ENCODE results near the gene TMCO1.

TMCO1 gene, protein sequence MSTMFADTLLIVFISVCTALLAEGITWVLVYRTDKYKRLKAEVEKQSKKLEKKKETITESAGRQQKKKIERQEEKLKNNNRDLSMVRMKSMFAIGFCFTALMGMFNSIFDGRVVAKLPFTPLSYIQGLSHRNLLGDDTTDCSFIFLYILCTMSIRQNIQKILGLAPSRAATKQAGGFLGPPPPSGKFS

GRCh38 chr1:165768513-165769394 is at the start of gene TMCO1:
TMCO1 (minus strand) TSS chr1:165768868; CDS start chr1:165768751, 117 bp downstream.
- TF ChIP-seq GATA3 (IDR thresholded peaks at IDR 0.05; ENCODE audit: low read depth, low read length): no peak

DNA sequence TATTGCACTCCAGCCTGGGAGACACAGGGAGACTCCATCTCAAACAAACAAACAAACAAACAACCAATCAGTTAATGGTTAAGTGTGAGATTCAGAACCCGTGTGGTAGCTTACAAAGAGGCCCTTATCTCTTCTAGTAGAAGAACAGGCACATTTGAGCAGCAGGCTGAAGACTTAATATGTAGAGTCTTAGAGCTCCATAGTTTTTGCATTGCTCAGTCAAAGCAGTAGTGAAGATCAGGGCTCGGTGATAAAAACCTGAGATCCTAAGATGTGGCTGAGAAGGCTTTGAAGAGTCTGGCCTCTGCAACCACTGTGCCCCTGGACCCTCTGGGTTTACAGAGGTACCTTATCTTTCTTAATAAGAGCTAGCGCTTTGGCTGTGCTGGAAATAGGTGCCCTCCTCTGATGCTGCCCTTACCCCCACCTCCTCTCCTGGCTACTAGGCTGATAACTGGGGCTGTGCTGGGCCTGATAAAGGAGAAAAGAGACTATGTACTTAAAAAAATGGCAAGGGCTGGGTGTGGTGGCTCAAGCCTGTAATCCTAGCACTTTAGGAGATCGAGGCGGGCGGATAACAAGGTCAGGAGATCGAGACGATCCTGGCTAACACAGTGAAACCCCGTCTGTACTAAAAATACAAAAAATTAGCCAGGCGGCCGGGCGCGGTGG is 48.3 kb upstream of the TMCO1 start:
- no peak for TF ChIP-seq GATA3 (IDR thresholded peaks at IDR 0.05; ENCODE audit: low read depth, low read length)
- TF ChIP-seq GATA2 (IDR thresholded peaks at IDR 0.05; ENCODE audit: low read depth, low read length): no peak

- no peak for TF ChIP-seq GATA3 (IDR thresholded peaks at IDR 0.05; ENCODE audit: low read depth, low read length)
- TF ChIP-seq GATA2 (IDR thresholded peaks at IDR 0.05; ENCODE audit: low read depth, low read length): no peak
Observed at GRCh38 chr1:165816157-165816556, 47.5 kb upstream of the TMCO1 start.

GRCh38 chr1:165815725-165816124 is 47.1 kb upstream of the TMCO1 start:
- TF ChIP-seq GATA3 (IDR thresholded peaks at IDR 0.05; ENCODE audit: low read depth, low read length): no peak
- no peak for TF ChIP-seq GATA2 (IDR thresholded peaks at IDR 0.05; ENCODE audit: low read depth, low read length)

GRCh38 chr1:165807613-165808012 is 38.9 kb upstream of the TMCO1 start:
- TF ChIP-seq GATA2 (IDR thresholded peaks at IDR 0.05; ENCODE audit: low read depth, low read length) (no peak), GATA3 (IDR thresholded peaks at IDR 0.05; ENCODE audit: low read depth, low read length) (no peak)

DNA sequence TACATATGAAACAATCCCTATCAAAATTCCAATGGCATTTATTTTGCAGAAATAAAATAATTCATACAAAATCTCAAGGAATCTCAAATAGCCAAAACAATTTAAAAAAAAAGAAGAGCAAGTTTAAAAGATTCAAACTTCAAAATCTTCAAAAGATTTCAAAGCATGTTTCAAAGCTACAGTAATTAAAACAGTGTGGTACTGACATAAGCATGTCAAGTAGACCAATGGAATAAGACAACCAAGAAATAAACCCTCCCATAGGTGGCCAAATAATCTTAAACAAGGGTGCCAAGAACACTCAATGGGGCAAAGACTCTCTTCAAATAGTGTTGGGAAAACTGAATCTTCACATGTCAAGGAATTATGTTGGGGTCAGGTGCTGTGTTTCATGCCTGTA is 30.7 kb upstream of the TMCO1 start:
- no peak for TF ChIP-seq GATA3 (IDR thresholded peaks at IDR 0.05; ENCODE audit: low read depth, low read length)
- no peak for TF ChIP-seq GATA2 (IDR thresholded peaks at IDR 0.05; ENCODE audit: low read depth, low read length)

GRCh38 chr1:165795894-165796293 is 27.2 kb upstream of the TMCO1 start:
- TF ChIP-seq GATA3 (IDR thresholded peaks at IDR 0.05; ENCODE audit: low read depth, low read length) (no peak), GATA2 (IDR thresholded peaks at IDR 0.05; ENCODE audit: low read depth, low read length) (no peak)

- TF ChIP-seq GATA2 (IDR thresholded peaks at IDR 0.05; ENCODE audit: low read depth, low read length): no peak
- TF ChIP-seq GATA3 (IDR thresholded peaks at IDR 0.05; ENCODE audit: low read depth, low read length): no peak
Observed at GRCh38 chr1:165793951-165794350, 25.3 kb upstream of the TMCO1 start.

DNA sequence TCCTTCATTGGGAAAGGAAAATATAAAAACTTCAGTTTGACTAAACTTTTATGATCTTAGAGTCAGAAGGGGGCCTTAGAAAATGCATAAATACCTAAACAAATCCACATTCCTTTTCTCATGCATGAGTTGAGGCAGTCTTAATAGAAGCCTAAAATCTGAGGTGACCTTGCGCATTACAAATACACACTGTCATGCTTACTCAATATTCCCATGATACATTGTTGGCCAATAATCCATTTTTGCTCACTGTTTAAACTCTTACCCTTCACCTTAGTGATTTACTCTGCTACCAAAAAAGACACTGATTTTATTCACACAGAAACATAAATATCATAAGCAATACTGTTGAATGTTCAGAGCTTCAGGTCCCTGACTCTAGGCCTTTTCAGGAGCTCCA is 19.1 kb upstream of the TMCO1 start:
- no peak for TF ChIP-seq GATA2 (IDR thresholded peaks at IDR 0.05; ENCODE audit: low read depth, low read length)
- TF ChIP-seq GATA3 (IDR thresholded peaks at IDR 0.05; ENCODE audit: low read depth, low read length): no peak

DNA sequence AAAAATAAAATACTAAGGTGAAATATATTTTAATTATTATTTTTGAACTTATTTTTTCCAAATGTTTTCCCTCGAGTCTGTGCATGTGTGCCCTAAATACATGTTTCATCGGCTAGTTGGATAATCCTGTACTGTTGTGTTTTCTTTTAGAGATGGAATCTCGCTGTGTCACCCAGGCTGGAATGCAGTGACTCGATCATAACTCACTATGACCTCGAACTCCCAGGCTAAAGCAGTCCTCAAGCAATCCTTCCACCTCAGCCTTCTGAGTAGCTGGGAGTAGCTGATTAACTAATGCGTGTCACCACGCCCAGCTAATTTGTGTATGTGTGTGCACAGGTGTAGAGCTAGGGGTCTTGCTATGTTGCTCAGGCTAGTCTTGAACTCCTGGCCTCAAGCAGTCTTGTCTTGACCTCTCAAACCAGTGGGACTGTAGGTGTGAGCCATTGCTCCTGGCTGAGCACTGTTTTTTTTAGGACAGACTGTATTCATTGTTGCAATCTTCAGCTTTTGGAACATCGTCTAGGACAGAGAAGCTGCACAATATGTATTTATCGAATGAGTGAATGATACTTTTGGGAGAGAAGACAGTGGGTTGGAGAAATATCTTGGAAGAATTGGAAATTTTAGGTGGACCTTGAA is 4.8 kb upstream of the TMCO1 start:
- TF ChIP-seq GATA2 (IDR thresholded peaks at IDR 0.05; ENCODE audit: low read depth, low read length) (no peak), GATA3 (IDR thresholded peaks at IDR 0.05; ENCODE audit: low read depth, low read length) (no peak)

DNA sequence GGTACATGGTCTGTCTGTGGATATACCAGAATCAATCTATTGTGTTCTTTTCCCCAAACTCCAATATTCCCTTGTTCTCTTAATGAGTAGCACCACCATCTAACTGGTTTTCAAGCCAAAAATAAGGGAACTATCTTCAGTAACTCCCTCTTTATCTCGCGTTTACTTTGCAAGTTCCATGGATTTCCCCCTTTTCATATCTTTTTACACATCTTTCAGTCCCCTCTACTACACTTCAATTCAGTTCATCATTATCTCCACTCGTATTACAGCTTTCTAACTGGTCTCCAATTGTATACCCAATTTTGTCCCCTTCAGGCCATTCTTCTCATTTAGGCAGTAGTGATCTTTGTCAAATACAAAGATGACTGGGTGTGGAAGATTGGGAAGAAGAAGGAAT is 4.1 kb upstream of the TMCO1 start:
- TF ChIP-seq GATA3 (IDR thresholded peaks at IDR 0.05; ENCODE audit: low read depth, low read length) (no peak), GATA2 (IDR thresholded peaks at IDR 0.05; ENCODE audit: low read depth, low read length) (no peak)

GRCh38 chr1:165764277-165764676 is 4.4 kb downstream of the TMCO1 start:
- TF ChIP-seq GATA3 (IDR thresholded peaks at IDR 0.05; ENCODE audit: low read depth, low read length): no peak
- TF ChIP-seq GATA2 (IDR thresholded peaks at IDR 0.05; ENCODE audit: low read depth, low read length): no peak

DNA sequence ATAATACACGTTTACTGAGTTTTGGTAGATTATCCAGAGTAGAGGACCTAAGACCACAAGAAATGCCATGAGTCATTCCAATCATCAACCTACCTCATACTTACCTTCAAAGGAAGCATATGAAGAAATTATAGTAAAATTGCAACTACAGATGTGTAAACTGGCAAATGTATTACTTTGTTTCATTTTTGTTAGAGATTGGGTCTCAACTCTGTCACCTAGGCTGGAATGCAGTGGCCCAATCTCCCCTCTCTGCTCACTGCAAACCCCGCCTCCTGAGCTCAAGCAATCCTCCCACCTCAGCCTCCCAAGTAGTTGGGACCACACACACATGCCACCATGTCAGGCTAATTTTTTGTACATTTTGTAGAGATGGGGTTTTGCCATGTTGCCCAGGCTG is 5.2 kb downstream of the TMCO1 start:
- TF ChIP-seq GATA2 (IDR thresholded peaks at IDR 0.05; ENCODE audit: low read depth, low read length) (no peak), GATA3 (IDR thresholded peaks at IDR 0.05; ENCODE audit: low read depth, low read length) (no peak)

DNA sequence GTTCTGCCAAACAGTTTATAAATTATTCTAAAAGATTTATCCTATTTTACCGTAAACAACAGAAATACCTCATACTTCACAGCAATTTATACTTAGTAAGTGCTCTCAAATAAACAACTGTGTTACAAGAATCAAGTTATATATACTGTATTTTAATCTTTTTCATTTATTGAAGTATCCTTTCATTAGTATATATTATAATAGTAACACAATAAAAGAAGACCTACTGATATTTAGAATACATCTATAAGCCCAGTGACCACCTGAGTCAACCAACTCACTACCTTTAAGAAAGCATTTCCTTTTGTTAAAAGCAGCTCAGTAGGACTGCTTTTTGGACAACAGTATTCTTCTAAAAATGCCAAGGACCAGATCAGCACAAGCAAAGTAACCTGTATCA is 5.9 kb downstream of the TMCO1 start:
- TF ChIP-seq GATA2 (IDR thresholded peaks at IDR 0.05; ENCODE audit: low read depth, low read length) (no peak), GATA3 (IDR thresholded peaks at IDR 0.05; ENCODE audit: low read depth, low read length) (no peak)
